PC-9 (cell line): Measurements from ENCODE around the gene RAB26.
"Not testable (repeated sequence)": the region's sequence is repeated elsewhere in the genome, so short reads cannot be mapped to it uniquely, and the experiment has no call there.

Experiments used
- CTCF ChIP-seq: fragments of 200-600 bp; sonication (generic); conservative IDR thresholded peaks from 2 replicates; pipeline ENCODE4 v1.6.1; 2017; ENCODE audit warnings: mixed run types, antibody characterized with exemption, mild to moderate bottlenecking, moderate library complexity
- EZH2 ChIP-seq: fragments of 200-600 bp; sonication (generic); IDR thresholded peaks from 2 replicates; pipeline ENCODE4 v1.8.0; 2017; ENCODE audit warnings: antibody characterized with exemption, low read depth

GRCh38 chr16:2125609-2126008, 22.8 kb upstream of the RAB26 start:
- TF ChIP-seq CTCF, EZH2: not testable (repeated sequence)
